GM19452 (cell line): ENCODE data around the gene COX11.
A peak's percentile ranks its signal among the peaks of the same experiment; 100 is the strongest.

Source experiments
- ATAC-seq: cut with Tn5 transposase; IDR thresholded peaks from one replicate; pipeline ENCODE4 v1.9.1; 2021; ENCODE audit not compliant: unreplicated experiment

COX11 gene, protein sequence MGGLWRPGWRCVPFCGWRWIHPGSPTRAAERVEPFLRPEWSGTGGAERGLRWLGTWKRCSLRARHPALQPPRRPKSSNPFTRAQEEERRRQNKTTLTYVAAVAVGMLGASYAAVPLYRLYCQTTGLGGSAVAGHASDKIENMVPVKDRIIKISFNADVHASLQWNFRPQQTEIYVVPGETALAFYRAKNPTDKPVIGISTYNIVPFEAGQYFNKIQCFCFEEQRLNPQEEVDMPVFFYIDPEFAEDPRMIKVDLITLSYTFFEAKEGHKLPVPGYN

DNA sequence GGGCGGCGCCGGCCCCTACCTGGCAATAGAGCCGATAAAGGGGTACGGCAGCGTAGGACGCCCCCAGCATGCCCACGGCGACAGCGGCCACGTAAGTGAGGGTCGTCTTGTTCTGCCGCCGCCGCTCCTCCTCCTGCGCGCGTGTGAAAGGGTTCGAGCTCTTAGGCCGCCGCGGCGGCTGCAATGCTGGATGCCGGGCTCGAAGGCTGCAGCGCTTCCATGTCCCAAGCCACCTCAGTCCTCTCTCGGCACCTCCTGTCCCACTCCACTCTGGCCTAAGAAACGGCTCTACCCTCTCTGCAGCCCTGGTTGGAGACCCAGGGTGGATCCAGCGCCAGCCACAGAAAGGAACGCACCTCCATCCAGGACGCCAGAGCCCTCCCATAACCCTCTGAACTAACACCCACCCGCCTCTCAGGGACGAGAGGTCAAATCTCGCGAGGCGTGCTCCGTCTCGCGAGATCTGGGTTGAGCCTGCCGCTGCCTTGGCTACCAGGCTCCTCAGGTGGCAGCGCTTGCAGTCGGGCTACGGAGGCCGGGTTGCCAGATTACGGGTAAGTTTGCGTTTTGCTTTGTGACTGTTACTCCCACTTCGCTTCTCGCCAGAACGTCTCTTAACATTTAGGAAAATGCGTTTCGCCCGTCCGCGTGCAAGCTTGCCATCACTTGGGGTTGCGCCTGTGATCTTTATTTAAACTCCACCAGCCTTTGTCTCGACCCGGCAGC, at the start of gene COX11, which contains the start of gene STXBP4:
TSS of gene COX11 (minus strand) at position 393 of the 726 bp plus-strand sequence. CDS start at position 385, 8 bp downstream.
TSS of gene STXBP4 (plus strand) at position 504 of the 726 bp plus-strand sequence. CDS start 17,455 bp downstream, outside the sequence.
- peak; percentile 89 for ATAC-seq

DNA sequence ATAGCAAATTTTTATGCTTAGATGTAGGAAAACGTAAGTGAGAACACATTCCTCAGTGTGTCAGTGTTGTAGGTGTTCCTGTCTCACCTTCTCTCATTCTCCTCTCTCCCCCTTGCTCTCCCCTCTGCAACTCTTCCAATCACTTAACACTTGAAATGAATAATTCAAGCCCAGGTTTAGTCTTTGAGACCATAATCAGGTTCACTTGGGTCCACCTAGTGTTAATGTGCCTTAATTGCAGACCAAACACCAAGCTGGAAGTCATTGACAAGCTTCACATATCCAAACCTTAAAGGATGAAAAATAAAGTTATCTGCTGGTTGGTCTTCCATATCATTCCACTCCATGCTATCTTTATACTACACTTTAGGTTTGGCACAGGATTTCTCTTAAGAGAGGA, 37.1 kb upstream of the COX11 start:
- ATAC-seq, result no peak

GRCh38 chr17:55004484-55004883, 36.0 kb upstream of the COX11 start:
- ATAC-seq, result no peak

DNA sequence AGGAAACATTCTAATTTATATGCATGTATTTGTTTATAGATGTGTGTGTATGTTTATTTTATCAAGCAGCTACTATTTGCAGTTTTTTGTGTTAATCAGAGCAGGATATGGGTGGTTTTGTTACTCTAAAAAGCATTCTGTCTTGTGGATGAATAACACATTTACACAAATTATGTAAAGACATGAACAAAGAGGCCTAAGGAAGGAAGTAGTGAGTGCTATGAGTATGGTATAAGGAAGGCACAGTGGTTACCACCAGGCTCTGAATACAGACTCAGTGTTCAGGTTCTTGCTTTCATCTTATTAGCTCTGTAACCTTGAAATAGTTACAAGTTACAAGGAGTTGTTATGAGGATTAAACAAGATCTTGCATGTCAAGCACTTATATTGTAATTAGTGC, 34.0 kb upstream of the COX11 start:
- no peak for ATAC-seq

GRCh38 chr17:54996441-54996840, 28.0 kb upstream of the COX11 start:
- ATAC-seq, result no peak

DNA sequence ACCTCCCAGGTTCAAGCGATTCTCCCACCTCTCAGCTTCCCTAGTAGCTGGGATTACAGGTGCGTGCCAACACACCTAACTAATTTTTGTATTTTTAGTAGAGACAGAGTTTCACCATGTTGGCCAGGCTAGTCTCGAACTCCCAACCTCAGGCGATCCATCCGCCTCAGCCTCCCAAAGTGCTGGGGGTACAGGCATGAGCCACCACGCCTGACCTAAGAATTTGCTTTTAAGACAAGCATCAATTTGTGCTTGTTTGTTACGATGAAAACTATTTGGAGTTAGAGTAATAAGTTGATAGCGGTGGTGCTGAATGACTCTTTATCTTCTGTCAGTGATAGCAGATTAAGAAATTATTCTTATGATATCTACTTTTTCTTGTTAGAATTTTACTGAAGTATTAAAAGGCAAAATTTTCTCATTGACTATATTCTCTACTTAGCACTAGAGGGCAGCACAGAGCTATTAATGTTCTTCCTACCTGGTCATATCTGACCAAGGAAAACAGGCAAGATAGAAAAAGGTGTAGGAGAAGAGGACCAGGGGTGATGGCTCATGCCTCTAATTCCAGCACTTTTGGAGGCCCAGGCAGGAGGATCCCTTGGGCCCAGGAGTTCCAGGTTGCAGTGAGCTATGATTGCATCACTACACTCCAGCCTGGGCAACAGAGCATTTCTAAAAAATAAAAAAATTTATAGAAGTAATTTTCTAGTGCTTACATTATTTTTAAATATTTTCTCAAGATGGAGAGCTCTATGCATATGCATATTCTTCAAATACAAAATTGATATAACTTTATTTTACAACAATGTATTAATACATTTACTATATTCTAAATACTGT, 24.6 kb upstream of the COX11 start:
- ATAC-seq, result peak; percentile 71

DNA sequence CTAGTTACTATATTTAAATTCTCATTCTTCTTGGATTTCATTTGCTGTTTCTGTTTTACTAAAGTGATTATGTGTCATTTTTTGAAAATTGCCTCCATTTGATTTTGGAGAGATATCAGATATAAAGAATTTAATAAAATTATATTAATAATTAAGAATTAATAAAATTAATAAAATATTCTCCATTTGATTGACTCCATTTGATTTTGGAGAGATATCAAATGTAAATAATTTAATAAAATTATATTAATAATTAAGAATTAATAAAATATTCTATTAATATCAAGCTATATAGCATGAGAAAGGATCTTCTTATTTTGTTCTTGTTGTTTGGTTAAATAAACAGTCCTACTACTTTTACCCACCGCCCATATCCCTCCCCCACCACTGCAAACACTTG, 23.1 kb upstream of the COX11 start:
- no peak for ATAC-seq

- no peak for ATAC-seq
These were observed 21.7 kb upstream of the COX11 start for GRCh38 chr17:54990118-54990517.

DNA sequence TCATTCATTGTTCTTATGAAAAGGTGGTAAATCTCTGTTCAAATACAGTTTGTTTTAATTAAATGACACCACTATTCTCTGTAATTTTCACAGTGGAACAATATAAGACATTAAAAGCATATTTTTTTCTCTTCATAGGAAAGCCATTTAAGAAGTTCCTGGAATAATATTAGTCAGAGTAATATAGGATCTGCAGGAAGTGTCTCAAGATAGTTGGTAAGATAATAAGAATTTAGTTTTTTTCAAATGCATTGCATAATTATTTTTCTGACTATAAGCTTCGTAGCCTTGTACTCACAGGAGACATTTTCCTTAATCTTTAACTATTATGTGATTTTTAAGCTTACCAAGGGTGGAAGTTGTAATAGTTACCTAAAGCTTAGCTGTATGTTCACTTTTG, 17.0 kb upstream of the COX11 start:
- no peak for ATAC-seq

DNA sequence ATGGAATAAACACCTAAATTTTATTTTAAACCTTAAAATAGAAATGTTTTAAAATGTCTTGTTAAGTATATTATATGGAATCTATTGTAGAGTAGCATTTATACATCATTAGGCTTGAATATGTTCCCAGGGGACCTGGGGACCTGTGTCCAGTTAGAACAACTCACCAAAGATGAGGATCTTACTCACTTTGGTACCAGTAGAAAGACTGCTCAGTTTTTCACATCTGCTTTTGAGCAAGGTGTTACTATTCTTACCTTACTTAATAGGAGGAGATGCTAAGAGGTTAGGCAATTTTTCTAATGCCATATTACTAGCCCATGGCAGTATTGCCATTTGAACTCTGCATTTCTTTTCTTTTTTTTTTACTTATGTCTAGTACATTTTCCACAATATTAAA, 14.8 kb upstream of the COX11 start:
- ATAC-seq, result peak; percentile 81

DNA sequence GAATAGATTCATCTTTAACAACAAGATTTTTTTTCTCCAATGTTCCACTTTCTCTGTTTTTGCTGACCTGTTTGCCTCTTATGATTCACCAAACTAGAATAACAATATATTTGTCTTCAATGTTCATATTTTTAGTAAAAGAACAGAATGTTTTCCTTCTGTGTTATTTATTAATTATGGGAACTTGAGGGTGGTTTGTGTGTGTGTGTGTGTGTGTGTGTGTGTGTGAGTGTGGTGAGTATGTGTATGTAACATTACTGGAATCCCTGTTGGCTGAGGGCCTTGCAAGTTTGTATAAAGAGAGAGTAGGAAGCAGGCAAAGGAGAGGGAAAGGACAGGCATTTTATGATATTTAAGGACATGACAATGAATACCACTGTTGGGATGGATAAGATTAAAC, 13.9 kb upstream of the COX11 start:
- ATAC-seq, result no peak

DNA sequence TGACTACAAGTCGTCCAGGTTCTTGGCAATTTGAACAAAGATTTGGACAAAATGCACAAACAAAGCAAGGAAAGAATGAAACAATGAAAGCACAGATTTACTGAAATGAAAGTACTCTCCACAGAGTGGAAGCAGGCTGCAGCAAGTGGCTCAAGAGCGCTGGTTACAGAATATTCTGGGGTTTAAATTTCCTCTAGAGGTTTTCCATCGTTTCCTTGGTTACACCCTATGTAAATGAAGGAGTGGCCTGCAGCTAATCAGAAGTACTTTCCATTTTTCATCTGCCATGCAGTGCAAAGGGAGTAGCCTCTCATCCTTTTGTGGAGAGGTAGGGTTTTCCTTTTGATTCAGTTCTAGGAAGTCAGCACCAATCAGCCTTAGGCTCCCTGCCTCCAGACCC, 11.9 kb upstream of the COX11 start:
- ATAC-seq, result no peak

DNA sequence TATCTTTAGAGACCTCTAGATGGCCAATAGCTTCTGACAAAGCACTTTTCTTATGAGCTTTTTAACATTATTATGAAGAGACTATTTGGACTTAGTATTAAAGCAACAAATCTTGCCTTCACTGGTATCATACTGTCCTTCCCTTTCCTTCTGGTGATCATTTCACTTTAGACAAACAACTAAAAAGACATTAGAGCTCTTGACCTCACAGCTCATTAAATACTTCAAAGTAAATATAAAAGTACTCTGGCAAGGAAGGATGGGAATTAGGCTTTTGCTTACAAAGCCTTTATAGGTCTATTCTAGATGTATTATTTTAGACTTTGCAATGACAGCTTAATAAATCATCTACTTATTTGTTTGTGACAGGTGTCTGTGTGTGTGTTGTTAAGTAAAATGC, 11.2 kb upstream of the COX11 start:
- no peak for ATAC-seq

DNA sequence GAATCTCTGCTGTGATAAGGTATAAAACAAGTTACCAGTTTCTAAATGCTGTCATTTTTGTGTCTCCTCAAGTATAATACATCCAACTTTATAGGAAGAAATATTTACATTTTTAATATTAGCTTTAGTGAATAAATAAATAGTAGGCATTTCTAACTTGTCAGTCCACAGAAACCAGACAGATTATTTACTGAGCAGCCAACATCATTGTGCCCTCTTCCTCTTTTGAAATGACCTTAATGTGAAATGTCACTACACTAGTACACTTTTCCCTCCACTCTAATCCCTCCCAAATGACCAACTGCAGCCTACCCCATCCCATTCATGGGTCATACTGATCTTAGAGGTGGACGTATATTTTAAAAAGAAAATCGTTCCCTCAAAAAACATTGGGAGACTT, 9.3 kb upstream of the COX11 start:
- no peak for ATAC-seq

DNA sequence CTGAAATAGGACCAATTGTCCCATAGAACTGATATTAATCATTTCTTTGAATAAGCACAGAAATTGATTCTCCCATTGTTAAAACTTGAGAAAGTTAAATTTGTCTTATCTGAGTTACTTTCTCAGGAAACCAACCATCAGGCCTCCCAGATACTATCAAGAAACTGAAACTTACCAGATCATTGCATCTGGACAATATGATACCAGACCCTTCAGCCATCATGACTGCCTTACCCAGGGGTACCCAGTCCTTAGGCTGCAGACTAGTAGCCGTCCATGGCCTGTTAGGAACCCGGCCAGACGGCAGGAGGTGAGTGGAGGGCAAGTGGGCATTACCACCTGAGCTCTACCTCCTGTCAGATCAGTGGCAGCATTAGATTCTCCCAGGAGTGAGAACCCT, 7.9 kb upstream of the COX11 start:
- no peak for ATAC-seq

- no peak for ATAC-seq
These were observed 6.3 kb upstream of the COX11 start for GRCh38 chr17:54974759-54975158.

DNA sequence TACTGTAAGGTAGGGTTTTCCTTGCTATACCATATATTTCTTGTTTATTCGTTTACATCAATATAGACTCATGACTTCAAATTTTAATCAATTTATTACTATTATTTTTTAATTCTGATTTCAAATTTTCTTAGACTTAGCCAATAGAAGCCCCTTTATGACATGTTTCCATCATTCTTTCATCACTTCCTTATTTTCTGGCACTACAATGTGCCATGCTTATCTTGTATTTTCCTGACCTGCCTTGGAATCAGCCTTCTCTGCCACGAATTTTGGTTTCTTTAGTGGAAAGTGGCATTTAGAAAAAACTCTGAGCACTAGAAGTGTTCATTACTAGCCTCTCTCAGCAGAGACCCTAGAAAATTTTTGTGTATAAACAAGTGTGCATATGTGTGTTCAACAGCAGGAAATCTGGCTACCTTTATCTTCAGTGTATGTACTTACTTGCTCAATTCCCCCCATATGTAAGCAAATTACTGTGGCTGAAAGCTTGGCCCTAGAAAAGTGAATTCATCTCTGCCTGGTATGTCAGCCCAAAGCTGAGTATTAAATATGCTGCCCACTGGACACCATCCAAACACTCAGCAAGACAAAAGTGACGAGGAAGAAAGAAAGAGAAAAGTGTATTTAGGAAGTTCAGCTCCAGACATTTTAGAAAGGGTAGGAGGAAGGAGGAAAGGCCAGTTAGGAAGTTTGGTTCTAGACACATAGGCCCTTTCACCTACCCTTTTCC, 4.1 kb upstream of the COX11 start:
- ATAC-seq, result no peak

- ATAC-seq, result no peak
These were observed 3.4 kb upstream of the COX11 start for GRCh38 chr17:54971901-54972300.

DNA sequence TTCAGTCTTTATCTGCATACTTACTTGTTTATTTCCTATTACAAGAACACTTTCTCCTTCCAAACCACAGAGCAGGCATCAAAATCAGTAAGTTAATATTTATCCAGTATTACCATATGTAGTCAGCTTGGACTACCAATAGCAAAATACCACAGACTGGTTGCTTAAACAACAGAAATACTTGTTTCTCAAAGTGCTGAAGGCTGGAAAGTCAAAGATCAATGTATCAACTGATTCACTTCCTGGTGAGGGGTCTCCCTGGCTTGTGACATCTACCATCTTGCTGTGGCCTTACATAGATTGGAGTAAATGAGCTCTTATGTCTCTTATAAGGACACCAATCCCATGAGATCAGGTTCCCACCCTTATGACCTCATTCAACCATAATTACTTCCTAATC, 2.7 kb upstream of the COX11 start:
- ATAC-seq, result no peak

DNA sequence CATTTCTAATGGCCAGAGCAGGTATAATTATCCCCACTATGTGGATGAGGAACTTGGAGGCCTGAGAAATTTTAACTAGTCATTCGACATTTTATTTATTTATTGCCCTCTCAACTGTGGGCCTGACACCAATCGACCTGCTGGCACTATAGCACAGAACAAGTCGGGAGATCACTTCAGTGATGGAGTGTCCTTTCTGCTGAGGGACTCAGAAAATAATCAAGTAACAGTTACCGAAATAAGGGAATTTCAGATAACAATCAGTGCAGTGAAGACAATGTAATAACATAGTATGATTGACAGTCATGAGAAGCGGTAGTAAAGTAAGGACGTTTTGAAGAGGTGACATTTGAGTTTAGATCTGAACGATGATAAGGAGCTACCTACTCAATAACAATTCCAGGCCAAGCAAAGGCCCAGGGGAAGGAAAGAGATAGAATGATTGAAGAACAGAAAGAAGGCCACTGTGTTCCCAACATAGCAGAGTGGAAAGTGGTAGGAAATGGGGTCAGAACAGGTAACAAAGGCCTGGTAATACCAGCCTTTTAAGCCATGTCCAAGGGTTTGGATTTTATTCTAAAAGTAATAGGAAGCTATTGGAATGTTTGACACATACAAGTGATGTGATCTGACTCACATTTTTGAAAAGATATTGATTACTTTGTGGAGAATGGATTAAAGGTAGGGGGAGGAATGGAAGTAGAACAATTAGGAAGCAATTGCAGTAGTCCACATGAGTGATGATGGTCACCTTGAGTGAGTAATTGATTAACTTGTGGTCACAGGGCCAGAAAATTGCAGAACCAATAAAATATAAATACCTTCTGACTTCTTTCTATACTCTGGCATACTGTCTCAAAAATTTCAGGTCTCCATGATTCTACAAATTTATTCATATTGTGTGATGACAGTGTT, 1.5 kb upstream of the COX11 start:
- no peak for ATAC-seq
